SK-MEL-5 (cell line): ENCODE data around the gene LRRC34. TPM values are rescaled to one million over a fixed set of nuclear protein-coding genes. Genes with fewer than 3 reads are reported as not detected.

ENCODE experiments used
- DNase-seq: peaks from one replicate; pipeline ENCODE4 v3.0.0-alpha.2; 2016; ENCODE audit warnings: low read depth, low spot score
- in situ Hi-C: cut with HindIII; loops from 2 replicates; pipeline ENCODE4 v1.10.0; 2016; ENCODE audit warnings: low sequenced_read_pairs, high pct_unique_total_duplicates, low pct_unique_long_range_greater_than_20kb
- total RNA-seq: library from RNA; depleted of rRNA; stranded (reverse); fragments of >200 nt; shearing (Covaris generic); gene quantifications from 2 replicates; pipeline ENCODE4 v1.2.3, GENCODE V29; 2014

LRRC34 gene
- total RNA-seq, 1 experiment from 2014 or later: 6.5 TPM

DNA sequence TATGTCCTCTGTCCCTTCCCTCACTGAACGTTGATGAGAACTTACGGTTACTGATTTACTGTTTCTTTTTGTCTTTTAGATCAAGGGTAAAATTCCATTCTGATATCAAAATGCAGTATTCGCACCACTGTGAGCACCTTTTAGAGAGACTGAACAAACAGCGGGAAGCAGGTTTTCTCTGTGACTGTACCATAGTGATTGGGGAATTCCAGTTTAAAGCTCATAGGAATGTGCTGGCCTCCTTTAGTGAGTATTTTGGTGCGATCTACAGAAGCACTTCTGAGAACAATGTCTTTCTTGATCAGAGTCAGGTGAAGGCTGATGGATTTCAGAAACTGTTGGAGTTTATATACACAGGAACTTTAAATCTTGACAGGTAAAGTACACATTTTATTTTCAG is 38.5 kb downstream of the LRRC34 start:
- in situ Hi-C loops: no loop called here
- no peak for DNase-seq

DNA sequence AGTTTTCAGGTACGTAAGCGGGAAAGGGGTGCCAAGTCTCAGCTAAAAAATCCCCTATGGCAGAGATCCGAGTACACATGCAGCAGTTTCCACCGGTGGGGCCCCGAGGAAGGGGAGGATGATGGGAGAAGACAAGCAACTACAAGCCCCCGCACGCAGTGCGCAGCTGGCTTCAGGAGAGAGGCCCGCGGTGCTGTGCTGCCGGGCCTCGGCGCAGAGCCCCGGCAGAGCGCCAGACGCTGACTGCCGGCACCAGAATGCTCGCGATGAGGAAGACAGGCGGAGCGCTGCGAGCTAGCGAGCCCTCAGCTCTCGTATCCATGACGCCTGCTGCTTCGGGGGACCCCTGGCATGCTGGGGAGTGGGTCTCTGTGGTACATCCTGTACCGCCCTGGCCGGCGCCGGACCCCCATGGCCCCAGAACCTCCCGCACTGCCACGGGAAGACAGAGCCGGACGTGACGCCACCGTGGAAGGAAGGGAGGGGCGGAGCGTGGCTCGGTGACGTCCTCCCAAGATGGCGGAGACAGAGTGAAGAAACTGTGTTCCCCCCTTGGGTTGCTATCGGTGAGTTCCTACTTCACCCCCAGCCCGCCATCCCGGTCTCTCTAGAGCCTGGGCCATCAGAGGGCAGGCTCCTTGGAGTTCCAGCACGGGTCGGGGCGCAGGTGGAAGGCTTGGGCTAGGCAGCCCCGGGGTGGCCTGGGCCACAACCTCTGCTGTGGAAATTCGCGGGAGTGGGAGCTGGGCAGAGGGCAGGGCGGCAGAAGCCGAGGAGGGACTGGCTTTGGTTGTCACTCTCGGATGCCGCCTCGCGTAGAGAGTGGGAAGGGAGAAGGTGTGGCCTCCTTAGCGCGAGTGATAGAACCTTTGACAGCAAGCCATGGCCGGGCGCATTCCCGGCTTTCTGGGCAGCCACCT is 39.5 kb downstream of the LRRC34 start, which contains the start of gene MYNN:
MYNN (plus strand) TSS at position 500 of the 920 bp plus-strand sequence. CDS start 900 bp downstream, outside the sequence.
- in situ Hi-C loops: no loop called here
- DNase-seq: peak; percentile 90

DNA sequence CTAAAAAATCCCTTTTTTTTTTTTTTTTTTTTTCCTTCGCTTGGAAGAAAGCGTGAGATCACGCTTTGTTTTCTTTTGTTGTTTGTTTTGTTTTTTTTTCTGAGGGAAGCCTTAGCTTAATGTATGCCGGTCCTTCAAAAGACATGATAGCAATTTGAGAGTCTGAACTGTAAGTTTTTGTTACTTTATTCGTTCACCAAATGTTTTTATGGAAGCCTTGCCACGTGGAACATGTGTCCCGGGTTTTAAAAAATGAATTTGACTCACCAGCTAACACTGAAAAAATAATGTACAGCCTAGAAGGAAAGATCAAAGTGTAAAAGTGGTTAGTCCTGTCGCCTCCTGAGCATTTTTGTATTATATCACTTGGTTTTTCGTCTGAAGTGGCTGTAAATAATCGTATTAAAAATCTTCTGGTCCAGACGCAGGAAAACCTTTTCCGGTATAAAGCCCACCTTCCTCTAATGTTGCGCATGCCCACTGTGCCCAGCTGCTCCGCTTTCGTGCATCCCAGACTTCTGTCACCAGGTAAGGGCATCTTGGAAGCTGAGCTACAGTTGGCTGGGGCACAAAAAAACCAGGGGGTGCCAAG is 40.3 kb downstream of the LRRC34 start:
- in situ Hi-C loops: no loop called here
- DNase-seq: peak; percentile 88

DNA sequence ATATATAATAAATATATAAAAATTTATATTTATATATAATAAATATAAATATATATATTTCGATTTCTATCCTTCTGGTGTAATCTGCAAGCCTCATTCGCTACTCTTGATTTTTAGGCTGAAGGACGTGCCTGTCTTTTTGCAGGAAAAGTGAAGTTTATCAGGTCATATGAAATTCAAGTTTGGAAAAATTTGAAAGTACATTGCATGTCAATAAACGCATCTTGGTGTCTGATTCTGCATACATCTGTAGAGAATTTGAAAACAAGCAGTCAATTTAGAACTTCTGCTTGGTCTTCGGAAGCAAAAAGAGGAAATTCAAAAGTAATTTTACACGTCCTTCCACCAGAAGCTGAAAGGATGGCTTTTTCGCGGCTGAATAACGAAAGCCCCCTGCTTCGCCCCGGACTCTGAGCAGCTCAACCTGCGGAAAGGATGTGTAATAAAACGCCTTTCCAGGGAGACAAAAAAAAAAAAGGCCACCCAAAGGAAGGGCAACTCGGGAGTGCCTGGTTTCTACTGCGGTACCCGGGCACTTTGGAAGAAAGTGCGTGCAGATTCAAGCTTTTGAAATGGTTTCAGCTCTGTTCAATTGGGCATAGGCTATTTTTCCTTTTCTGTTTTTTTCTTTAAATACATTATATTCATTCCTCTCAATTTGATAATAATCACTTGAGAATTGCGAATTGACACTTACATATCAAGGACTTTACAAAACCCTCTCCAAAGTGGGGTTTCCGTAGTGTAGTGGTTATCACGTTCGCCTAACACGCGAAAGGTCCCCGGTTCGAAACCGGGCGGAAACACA is 41.0 kb downstream of the LRRC34 start:
- DNase-seq: peak; percentile 85
- in situ Hi-C loops: no loop called here

DNA sequence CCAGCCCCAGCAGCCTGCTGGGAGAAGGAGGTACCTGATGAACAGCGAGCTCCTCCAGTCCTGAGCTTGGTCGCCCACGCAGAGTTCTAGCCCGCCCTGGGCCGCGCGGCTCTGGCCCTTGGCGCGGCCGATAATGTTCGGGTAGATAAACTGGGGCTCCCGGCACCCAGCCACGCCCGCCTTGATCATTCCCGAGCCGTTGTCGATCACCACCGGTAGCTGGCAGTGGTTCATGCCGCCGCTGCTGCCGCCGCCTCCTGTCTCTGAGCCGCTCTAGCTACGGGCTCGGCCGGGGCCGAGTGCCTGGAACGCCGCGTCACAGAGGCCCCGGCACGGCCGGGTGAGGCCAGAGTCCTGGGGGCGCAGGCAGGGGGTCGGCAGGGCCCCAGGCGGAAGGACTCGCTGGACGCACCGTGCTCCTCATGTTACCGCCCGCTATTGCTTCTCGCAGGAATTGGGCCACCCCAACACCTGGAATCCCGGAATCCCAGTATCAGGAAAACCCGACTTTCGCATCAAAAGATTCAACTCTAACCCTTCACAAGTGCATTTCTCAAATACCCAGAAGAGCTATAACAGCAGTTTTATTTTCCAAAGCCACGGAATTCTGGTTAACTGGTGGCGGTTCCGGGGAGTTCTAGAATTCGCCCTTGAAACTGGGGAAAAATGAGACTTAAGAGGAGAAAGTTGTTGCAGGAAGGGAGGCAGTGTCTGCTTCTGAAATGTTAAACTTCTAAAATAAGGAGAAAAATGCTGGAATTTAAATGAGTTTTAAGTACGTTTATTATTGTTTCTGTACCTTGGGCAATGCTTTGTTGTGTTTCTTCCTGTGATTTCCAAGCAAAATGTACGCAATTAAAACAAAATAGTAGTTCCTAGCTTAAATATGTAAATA is 43.2 kb downstream of the LRRC34 start, which contains the start of gene ACTRT3:
ACTRT3 (minus strand) TSS at position 275 of the 895 bp plus-strand sequence; CDS start at position 234, 41 bp downstream.
- in situ Hi-C loops: no loop called here

DNA sequence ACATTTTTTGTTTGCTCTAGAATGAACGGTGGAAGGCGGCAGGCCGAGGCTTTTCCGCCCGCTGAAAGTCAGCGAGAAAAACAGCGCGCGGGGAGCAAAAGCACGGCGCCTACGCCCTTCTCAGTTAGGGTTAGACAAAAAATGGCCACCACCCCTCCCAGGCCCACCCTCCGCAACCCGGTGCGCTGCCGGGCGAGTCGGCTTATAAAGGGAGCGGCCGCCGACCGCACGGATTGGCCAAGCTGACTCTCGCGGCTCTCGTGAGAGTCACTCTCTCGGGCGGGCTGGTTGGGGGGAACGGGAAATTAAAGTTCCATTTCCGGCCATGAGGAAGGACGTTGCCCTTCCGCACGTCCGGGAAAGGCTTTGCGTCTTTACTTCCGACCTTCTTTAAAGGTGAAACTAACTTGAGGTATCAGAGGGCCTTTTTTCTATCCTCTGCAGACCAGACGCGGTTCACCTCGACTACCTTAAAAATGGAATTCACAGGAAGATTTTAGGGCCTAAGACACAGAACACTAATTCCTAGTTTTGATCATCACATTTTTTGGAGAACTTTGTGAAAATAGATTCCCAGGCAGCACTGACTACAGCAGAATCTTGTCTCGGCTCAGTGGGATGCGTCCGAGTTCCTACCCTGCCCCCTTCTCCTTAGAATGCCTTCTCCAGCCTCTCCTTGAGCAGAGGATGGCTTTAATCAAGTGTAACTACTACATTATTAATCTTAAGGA is 47.7 kb downstream of the LRRC34 start, which contains the start of gene TERC:
TERC (minus strand) TSS at position 179 of the 731 bp plus-strand sequence.
- DNase-seq: peak; percentile 60
- in situ Hi-C loops: no loop called here

More for the DNA sequence above, 43.2 kb downstream of the LRRC34 start, which contains the start of gene ACTRT3:
- peak; percentile 18 for DNase-seq

DNA sequence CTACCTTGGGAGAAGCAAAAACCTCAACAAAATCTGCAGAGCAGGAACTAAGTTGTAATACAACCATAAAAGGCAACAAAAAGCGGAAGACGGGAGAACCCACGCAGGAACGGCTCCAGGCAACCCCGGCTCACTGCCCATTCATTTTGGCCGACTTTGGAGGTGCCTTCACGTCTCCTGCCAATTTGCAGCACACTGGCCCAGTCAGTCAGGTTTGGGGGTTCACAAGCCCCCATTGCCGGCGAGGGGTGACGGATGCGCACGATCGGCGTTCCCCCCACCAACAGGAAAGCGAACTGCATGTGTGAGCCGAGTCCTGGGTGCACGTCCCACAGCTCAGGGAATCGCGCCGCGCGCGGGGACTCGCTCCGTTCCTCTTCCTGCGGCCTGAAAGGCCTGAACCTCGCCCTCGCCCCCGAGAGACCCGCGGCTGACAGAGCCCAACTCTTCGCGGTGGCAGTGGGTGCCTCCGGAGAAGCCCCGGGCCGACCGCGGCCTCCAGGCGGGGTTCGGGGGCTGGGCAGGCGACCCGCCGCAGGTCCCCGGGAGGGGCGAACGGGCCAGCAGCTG is 48.3 kb downstream of the LRRC34 start:
- DNase-seq: no peak
- in situ Hi-C loops: no loop called here

DNA sequence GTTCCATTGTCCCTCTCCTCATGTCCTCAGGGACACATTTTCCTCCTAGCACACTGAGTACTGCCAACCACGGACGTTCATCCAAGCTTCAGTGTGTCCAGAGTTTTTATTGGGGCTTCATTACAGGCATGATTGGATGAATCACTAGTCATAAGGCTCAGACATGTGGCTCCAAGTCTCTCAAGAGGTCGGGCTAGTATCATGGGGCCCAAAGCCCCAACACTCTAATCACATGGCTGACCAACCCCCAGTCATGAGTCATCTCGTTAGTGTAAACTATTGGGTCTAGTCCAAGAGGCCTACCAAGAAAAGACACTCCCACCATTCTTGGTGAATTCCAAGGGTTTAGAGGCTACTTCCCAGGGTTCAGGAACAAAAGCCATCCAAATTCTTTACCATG is 52.2 kb downstream of the LRRC34 start:
- in situ Hi-C loops: no loop called here
- DNase-seq: peak; percentile 65

DNA sequence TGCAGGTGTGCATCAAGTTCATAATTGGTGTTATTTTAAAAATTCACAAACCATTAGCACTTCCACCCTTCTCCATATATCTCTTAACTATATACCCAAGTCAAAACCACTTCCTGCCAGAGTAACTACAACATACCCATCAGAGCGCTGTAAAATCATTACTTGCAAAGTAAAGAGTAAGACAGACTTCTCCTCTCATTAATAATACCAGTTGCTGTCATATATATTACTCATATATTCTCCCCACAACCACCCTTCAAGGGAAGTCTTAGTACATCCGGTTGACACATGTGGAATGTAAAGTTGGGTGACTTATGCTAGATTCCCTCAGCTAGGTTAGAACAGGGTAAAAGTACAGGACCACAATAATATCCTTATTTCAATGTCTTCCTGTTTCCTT is 53.4 kb downstream of the LRRC34 start:
- no peak for DNase-seq
- in situ Hi-C loops: no loop called here

DNA sequence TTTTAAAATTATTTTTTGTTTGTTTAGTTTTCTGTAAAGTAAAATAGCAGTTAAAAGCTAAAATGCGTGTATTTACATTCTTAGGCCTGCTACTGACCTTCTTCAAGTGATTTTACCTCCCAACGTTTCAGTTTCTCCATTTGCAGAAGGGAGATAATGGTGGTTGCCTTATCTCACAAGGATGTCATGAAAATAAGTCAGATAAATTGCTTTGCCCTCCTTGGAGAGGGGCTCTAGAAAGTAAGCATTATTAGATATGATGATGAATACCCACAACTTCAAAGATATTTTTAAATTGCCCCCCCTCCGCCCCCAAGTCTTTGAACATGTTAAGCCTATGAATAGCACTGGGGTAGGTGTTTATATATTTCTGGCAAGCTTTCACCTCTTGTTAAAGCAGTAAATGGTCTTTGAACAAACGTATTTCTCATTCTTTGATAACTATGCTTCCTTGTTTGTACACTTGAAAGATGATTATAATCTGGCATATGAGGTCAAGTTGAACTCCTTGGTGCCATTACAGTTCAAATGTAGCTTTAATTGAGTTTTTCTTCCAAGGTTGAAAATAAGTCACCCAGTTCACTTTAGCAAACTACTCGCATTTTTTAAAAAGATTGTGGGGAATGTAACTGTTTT is 54.2 kb downstream of the LRRC34 start:
- in situ Hi-C loops: no loop called here
- DNase-seq: no peak

DNA sequence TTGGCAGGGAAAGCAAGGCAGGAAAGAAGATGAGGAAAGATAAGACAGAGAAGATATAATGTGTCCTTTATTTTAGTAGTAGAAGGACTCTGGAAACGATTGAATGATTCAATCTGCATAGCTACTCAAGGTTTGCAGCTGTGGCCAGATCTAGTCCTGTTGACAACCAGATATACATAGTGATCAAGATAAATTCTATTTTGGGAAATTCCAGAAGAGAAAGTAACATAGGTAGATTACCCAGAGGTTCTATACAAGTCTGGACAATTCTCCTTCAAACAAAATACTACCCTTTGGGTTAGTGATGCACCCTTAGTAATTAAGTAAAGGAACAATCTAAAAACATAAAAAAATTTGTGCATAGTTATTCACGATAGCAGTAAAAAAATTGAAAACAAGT is 57.2 kb downstream of the LRRC34 start:
- no peak for DNase-seq
- in situ Hi-C loops: no loop called here

DNA sequence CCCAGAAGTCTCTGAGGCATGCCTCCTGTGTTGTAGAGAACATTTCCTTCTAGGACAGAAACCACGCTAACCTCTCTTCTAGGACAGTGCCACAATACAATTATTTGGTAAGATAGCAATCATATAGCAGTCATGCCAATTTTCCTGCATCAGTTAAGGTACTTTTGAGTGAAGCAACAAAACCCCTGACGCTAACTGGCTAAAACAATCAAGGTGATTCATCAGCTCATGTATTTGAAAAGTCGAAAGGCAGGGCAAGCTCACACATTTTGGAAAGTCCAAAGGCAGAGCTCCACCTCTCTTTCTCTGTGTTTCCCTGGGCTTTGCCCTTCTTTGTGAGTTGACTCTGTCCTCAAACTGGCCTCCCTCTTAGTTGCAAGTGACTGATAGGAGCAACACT is 58.0 kb downstream of the LRRC34 start:
- in situ Hi-C loops: no loop called here
- no peak for DNase-seq

DNA sequence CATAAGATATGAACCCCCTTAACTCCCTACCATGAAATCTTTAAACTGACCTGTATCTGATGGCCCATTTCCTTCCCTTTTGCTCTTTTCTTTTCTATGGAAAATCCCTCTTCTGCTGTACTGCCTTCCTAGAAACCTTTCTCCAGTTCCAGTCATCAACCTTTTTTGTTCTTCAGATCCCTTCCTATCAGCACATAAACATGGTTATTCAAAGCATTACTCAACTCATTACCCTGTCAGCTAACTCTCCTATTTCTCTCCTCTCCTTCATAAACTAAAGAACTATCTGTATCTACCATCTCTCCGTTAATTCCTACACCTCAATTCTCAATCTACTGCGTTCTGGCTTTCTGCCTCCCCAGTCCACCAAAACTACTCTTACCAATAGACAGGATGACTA is 60.8 kb downstream of the LRRC34 start:
- in situ Hi-C loops: no loop called here
- no peak for DNase-seq

DNA sequence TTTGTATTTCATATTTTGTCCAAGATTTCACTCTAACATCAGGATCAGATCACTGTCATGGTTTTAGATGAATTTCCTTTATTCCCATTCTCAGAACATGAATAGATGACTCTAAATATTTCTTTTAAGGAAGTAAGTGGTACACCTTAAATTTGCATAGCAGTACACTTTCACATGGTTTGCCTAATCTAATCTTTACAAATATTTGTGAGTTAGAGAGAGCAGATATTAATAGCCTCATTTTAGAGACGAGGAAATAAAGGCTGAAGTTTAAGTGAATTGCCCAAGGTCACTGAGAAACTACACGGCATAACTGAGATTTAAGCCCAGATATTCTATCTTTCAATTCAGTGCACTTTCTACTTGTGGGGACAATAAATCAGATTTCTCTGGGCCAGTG is 62.0 kb downstream of the LRRC34 start:
- in situ Hi-C loops: no loop called here
- no peak for DNase-seq

DNA sequence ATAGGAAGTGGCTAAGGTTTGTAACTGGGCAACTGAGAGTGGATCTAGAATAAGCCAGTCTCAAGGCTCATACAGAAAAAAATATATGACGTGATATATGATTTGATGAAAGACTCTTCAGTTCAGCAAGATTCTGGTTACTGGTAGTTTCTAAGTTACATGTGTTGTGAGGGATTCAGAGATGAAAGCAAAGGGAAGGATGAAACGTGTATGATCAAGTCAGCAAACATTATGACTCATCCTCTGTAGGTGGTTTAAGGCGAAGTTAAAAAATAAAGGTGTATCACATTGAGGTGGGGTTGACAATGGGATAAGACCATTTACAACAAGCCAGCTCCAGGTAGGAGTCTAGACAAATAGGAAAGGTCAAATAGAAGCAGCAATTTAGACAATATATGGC is 64.0 kb downstream of the LRRC34 start:
- in situ Hi-C loops: no loop called here
- DNase-seq: no peak

DNA sequence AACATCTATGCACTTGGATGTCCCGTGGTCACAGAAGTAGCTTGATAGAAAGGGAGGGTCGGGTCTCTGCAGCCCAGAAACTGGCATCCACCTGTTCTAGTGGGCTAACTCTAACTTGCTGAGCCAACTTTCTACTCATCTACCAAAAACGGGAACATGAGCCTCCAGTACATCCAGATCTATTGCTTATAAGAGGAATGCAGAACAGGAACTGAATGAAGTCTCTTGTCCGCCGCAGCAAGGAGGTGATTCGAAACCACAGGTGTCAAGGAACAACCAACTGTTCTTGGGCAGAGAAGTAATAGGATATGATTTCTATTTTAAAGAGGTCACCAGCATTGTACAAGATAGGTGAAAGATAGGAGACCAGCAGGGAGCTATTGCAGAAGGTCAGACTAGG is 65.8 kb downstream of the LRRC34 start:
- in situ Hi-C loops: no loop called here
- DNase-seq: no peak
